Mucosa of descending colon (tissue), 3 donors: ENCODE results near the gene AHRR. TPM values are rescaled to one million over a fixed set of nuclear protein-coding genes. Genes with fewer than 3 reads are reported as not detected.

ENCODE experiments used
- ATAC-seq: fragments of 200-7000 bp; cut with Tn5 transposase; one replicate; pipeline ENCODE4 v1.9.1; 2020; ENCODE audit warnings: mild to moderate bottlenecking, moderate library complexity
- DNase-seq, 3 donors: peaks; one replicate each; pipeline ENCODE4 v3.0.0-alpha.2; 2020
- H3K36me3 ChIP-seq: fragments of 200-600 bp; one replicate; pipeline ENCODE4 v1.8.0; 2021; ENCODE audit warnings: low read depth, mild to moderate bottlenecking
- H3K4me1 ChIP-seq: fragments of 200-600 bp; one replicate; pipeline ENCODE4 v1.8.0; 2021; ENCODE audit warnings: low read depth, mild to moderate bottlenecking
- H3K4me3 ChIP-seq: fragments of 200-600 bp; one replicate; pipeline ENCODE4 v1.8.0; 2021; ENCODE audit warnings: mild to moderate bottlenecking
- H3K9me3 ChIP-seq: fragments of 200-600 bp; one replicate; pipeline ENCODE4 v1.8.0; 2021; ENCODE audit warnings: mild to moderate bottlenecking
- CTCF ChIP-seq: fragments of 200-600 bp; IDR thresholded peaks from one replicate; pipeline ENCODE4 v1.8.0; 2022; ENCODE audit warnings: antibody characterized with exemption, mild to moderate bottlenecking
- intact Hi-C, 2 donors: fragments of 100-400 bp; cut with DNase I in 1 of 2; cut with micrococcal nuclease in 1 of 2; formaldehyde crosslinking; loops; one replicate each; pipeline versions ENCODE4 v1.11.0 to v1.11.1; 2022; cut with DNase I, micrococcal nuclease
- total RNA-seq, 3 donors: library from RNA; stranded (reverse); fragmentation: NEBNext Ultra II Directional in 2 of 3; extraction: Animal tissue kit (Norgen Biotek cat#: 25700) in 2 of 3; gene quantifications; one replicate each; pipeline versions ENCODE4 v1.2.1 to v1.2.4, GENCODE V29; 2021 to 2023
- donor health status: DM: no; HTN: no; CAD: no; lungs with moderate emphysema.
- donor health status: DM: no; HTN: no; CAD: no.
- donor health status: DM: no; HTN: yes; CAD: no.

The AHRR gene
- total RNA-seq, 3 donors from 2014 or later = 2.0 to 3.2 (median 2.3) TPM

- ATAC-seq = no peak
- peaks cover 10% of the 10 kb centered on the region for H3K4me1 ChIP-seq
- no peak overlapping the region for H3K4me3 ChIP-seq
- no peaks in the 10 kb centered on the region for H3K36me3 ChIP-seq
- no peak for TF ChIP-seq CTCF
- intact Hi-C loops = no loop called here
- peak in 1 of 3 donors; percentile 34 for DNase-seq
- no peaks in the 10 kb centered on the region for H3K9me3 ChIP-seq
These were observed 119.1 kb downstream of the AHRR start for GRCh38 chr5:440401-441201.

- TF ChIP-seq CTCF = no peak
- intact Hi-C loops = no loop called here
These were observed 120.5 kb downstream of the AHRR start for GRCh38 chr5:441996-442334.

DNA sequence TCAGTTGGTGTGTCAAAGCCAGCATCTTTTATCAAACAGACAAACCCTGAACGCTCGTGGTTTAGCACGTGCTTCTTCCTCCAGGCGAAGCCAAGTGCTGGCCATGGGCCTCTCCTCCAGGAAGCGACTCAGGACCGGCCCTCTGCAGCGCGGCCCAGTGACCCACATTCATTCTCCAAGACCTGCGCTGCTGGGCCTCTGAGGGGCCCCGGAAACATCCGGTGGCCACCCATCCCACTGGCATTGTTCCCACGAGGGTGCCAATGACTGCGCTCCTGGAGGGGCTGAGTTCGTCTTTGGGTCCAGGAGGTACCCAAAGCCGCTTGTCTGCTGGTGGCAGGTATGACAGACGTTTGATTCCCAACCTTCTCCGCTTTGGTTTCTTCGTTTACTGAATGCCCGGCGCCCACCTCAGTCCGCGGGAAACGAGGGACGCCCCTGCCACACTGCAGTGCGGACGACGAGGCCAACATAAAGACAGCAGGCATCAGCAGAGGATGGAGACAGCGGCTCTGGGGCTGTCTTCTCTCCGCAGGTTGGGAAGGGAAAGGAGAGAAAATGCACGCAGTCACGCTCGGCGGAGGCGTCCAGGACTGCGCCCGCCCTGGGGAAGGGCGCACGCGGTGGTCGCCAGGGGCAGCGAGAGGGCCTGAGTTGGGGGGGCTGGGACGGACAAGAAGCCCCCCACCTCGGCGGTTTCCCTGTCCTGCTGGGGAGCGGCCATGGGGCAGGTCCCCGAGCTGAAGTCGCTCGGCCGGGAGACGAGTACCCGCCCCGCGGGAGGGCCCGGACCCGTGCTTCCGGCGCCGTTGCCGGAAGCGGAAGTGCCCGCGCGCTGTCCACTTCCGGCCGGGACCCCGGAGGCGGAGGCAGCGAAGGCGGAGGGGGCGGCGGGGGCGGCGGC is 121.1 kb downstream of the AHRR start, which contains the start of gene EXOC3:
Gene EXOC3, plus strand, starts transcription at position 842 of the 904 bp plus-strand sequence. CDS start 3,030 bp downstream, outside the sequence.
- DNase-seq (peak; percentile 80 to 86 (median 86)), ATAC-seq (peak; percentile 96)
- intact Hi-C loops = no loop called here
- no peak for TF ChIP-seq CTCF
- H3K4me1 ChIP-seq = peaks cover 10% of the 10 kb centered on the region
- H3K9me3 ChIP-seq = no peaks in the 10 kb centered on the region
- peak within 1 kb of the TSS; percentile 87 for H3K4me3 ChIP-seq
- H3K36me3 ChIP-seq = peaks cover 1% of the 10 kb centered on the region

More at GRCh38 chr5:441996-442334, 120.5 kb downstream of the AHRR start:
- Histone ChIP-seq H3K4me1 (peaks cover 10% of the 10 kb centered on the region), H3K36me3 (no peaks in the 10 kb centered on the region), H3K4me3 (no peak overlapping the region), H3K9me3 (no peaks in the 10 kb centered on the region)
- DNase-seq (peak in 1 of 3 donors; percentile 34), ATAC-seq (no peak)

GRCh38 chr5:443239-444151 is 122.0 kb downstream of the AHRR start:
- peaks cover 10% of the 10 kb centered on the region for H3K4me1 ChIP-seq
- peak; percentile 53 for ATAC-seq
- peak overlapping the region; percentile 87 for H3K4me3 ChIP-seq
- no peak for TF ChIP-seq CTCF
- DNase-seq = peak; percentile 32 to 67 (median 62)
- peaks cover 10% of the 10 kb centered on the region for H3K36me3 ChIP-seq
- H3K9me3 ChIP-seq = no peaks in the 10 kb centered on the region
- intact Hi-C loops = no loop called here

DNA sequence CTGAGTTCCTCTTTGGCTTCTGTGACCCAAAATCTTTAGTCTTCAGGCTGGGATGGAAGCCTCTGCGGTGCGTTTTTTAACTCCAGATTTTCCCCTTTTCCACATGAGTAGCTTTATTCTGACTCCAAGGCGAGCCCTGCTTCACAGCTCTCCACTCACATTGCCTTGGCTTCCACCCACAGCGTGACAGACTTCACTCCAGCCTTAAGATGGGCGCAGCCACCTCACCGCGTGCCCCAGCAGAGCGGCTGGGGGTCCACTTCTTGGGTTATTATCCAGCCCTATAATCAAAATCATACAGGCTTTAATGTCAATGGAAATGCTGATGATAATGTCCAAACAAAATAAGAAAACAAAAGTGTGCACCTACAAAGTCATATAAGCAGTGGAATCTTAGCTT is 122.7 kb downstream of the AHRR start:
- TF ChIP-seq CTCF = no peak
- ATAC-seq (no peak), DNase-seq (peak in 1 of 3 donors; percentile 17)
- Histone ChIP-seq H3K4me3 (no peak overlapping the region), H3K9me3 (no peaks in the 10 kb centered on the region), H3K4me1 (peaks cover 10% of the 10 kb centered on the region), H3K36me3 (peaks cover 13% of the 10 kb centered on the region)
- intact Hi-C loops = no loop called here
